NCI-H82 (cell line): ENCODE data around the gene RPL7L1.
"Not testable (repeated sequence)": the region's sequence is repeated elsewhere in the genome, so short reads cannot be mapped to it uniquely, and the experiment has no call there.

Experiments used
- DNase-seq: peaks from one replicate; lab custom pipeline; 2025; lab: John Stamatoyannopoulos, UW

Gene RPL7L1

GRCh38 chr6:42891199-42891722 is 11.8 kb downstream of the RPL7L1 start:
- DNase-seq = no peak

DNA sequence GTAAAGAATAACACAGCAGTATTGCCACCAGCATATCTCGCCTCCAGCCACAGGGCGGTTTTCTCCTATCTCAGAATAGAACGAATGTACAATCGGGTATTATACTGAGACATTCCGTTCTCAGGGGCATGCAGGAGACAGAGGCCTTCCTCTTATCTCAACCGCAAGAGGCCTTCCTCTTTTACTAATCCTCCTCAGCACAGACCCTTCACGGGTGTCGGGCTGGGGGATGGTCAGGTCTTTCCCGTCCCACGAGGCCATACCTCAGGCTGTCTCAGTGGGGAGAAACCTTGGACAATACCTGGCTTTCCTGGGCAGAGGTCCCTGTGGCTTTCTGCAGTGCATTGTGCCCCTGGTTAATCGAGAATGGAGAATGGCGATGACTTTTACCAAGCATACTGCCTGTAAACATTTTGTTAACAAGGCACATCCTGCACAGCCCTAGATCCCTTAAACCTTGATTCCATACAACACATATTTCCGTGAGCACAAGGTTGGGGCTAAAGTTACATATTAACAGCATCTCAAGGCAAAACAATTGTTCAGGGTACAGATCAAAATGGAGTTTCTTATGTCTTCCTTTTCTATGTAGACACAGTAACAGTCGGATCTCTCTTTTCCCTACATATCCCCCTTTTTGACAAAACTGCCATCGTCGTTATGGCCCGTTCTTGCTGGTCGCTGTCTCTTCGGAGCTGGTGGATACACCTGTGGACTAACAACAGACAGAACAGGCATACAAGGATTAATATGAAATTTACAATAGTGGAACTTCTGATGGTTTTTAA is 14.8 kb downstream of the RPL7L1 start:
- DNase-seq = not testable (repeated sequence)

DNA sequence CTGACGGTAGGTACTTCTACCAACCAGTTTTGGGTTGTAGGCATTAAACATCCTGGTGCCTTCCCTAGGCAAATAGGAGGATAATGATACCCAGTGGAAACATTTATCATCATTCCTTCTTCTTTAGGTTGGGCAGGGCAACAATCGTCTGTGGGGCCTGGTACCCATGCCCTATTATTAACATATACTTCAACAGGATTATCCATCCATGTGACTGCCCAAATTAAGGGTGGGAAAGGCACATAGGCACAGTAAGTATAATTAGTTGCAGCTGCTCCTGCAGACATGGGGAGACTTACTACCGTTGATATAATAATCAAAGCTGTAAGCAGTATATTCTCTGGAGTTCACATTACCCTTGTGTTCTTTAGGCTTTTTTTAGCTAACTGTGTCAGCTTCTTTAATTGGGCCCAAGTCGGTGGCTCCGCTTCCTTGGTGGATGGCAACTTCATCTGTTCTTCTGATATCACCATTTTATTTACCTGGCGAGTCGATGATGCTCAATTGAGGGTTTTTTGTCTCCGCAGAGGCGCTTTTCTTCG is 16.8 kb downstream of the RPL7L1 start:
- peak; percentile 37 for DNase-seq

GRCh38 chr6:42898891-42899361 is 19.5 kb downstream of the RPL7L1 start:
- DNase-seq = peak; percentile 93

DNA sequence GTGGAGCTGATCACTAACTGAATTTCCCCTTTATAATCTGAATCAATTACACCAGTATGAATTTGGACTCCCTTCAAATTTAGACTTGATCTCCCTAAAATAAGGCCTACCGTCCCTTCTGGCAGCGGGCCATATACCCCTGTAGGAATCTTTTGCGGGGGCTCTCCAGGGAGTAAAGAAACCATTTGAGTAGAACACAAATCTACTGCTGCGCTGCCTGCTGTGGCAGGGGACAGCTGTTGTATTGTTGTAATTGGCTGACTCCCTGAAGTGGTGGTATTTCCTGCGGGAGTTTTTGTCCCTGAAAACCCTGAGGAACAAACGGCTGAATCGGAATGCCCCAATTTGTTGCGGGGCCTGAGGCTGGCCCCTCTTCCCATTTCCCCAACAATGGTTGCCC is 20.5 kb downstream of the RPL7L1 start:
- DNase-seq = peak; percentile 62

DNA sequence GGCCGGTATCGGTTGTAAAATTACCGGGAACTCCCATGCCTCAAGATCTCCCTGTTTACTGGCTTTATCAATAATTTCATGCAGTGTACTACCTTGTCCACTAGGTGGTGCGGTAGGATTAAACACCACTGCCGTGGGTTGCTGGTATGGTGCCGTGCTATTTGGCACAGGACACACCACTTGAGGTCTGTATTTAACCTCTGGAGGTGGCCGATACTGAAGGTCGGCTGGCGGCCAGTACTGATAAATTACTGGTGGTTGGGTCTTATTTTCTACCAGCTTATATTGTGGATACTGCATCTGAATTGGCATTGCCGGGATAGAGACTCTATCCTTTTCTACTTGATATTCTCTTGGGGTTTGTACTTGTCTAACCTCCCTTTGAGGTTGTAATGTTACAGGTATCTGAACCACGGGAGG is 22.1 kb downstream of the RPL7L1 start:
- DNase-seq = peak; percentile 94

GRCh38 chr6:42902429-42903263 is 23.2 kb downstream of the RPL7L1 start:
- DNase-seq = peak; percentile 44

DNA sequence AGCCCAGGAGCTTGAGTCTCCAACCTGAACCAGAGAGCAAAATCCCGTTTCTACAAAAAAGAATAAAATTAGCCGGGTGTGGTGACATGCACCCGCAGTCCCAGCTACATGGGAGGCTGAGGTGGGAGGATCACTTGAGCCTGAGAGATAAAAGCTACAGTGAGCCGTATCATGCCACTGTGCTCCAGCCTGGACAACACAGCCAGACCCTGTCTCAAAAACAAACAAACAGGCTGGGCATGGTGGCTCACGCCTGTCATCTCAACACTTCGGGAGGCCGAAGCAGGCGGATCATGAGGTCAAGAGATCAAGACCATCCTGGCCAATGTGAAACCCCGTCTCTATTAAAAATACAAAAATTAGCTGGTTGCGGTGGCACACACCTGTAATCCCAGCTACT is 25.1 kb downstream of the RPL7L1 start:
- DNase-seq = no peak

DNA sequence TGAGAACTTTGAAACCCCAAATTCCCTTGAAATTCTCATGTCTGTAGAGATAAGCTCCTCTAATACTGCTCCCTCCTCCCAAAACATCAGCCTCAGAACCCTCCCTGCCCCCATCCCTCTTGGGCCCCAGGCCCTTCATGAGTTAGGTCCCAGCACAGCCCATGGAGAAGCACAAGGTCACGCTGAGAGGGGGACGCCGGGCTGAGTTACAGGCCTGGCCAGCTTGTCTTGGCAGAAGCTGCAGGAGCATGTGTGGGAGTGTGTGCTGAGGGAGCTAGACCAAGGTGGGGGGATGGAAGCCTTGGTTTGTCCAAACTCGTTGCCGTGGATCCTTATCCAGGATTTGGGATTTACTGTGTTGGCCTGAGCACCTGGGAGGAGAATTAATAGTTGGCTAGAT is 27.9 kb downstream of the RPL7L1 start:
- peak; percentile 82 for DNase-seq

GRCh38 chr6:42909835-42910234 is 30.4 kb downstream of the RPL7L1 start:
- no peak for DNase-seq

DNA sequence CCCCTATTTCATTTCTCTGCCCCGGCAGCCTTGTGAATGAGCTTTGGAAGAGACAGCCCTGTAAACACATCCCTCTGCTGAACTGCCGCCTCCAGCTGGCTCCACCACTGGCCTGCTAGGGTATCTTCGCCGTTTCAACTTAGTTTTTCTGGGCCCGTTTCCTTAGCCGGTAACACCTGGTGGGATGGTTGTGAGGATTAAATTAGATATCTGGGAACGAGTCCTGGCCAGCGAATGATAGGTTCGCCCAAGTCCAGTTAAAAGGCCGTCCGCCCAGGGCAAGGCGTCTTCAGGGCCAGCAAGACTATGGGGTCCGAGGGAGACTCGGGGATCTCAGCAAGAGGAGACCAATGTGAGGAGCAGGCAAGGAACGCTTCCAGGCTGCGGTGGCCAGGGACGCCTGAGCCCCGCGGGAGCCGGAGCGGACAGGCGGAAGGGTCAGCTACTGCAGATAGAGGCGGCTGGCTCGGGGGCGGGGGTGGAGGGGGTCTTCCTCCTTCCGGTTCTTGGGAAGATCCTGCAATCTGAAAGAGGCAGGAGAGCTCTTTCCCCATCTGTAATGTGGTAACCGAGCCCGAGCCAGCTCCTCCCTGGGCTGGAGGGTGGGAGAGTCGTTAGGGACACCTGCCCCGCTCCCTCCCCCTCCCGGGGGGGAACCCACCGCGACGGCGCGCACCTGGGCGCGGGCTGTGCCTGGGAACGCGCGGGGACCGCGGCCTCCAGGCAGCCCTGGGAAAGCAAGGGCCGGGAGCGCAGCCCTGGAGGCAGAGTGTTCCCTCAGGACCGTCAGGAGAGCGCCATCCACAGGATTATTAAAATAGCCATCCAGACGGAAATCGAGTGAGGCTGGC is 32.0 kb downstream of the RPL7L1 start:
- no peak for DNase-seq

DNA sequence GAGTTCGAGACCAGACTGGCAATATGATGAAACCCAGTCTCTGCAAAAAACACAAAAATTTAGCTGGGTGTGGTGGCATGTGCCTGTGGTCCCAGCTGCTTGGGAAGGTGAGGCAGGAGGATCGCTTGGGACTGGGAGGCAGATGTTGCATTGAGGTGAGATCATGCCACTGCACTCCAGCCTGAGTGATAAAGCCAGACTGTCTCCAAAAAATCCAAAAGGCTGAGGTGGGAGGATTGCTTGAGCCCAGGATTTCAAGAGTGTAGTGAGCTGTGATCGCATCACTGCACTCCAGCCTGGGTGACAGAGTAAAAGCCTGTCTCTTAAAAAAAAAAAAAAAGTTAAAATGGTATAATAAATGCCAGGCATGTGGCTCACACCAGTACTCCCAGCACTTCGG is 35.1 kb downstream of the RPL7L1 start:
- DNase-seq = no peak

- DNase-seq = no peak
Measured at GRCh38 chr6:42915732-42916131, 36.3 kb downstream of the RPL7L1 start, which contains the start of gene PTCRA. Gene PTCRA, plus strand, starts transcription at chr6:42916053. Its CDS starts 17 bp downstream, at chr6:42916070.

DNA sequence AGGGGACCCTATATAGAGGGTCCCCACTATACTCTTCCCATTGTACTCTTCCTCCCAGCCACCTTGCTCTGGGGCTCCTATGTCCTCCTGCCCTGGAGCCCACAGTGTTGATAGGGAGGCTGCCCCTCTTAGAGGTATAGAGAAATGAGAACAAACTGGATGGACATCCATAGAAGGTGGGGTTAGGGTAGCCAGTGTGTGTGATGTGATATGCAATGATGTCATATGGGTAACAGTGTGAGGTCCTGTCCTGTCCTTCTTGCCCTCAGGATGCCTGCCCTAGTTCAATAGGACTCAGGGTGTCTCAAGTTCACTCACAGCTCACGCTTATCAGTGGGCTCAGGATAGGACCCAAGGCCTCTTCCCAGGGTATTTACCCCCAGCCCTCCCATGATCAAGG is 36.9 kb downstream of the RPL7L1 start:
- DNase-seq = no peak

- DNase-seq = no peak
Measured at GRCh38 chr6:42921801-42922200, 42.4 kb downstream of the RPL7L1 start.

DNA sequence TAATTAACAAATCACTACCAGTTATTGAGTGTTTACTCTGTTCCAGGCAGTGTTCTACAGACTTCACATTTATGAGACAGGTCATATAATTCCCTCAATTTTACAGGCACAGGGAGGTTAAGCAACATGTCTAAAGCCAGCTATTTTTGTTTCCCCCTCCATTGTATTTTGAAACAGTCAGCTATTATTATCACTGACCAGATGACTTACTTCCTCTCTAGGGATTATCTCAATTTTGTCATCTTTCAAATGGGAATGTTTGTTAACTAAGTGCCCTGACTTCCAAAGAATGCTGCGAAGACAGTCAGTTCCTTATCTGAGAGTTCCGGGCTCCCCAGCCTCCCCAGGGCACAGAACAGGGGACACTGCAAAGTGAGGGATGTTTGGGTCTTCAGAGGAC is 44.2 kb downstream of the RPL7L1 start:
- DNase-seq = no peak

- no peak for DNase-seq
Measured at GRCh38 chr6:42925248-42925857, 45.9 kb downstream of the RPL7L1 start.

DNA sequence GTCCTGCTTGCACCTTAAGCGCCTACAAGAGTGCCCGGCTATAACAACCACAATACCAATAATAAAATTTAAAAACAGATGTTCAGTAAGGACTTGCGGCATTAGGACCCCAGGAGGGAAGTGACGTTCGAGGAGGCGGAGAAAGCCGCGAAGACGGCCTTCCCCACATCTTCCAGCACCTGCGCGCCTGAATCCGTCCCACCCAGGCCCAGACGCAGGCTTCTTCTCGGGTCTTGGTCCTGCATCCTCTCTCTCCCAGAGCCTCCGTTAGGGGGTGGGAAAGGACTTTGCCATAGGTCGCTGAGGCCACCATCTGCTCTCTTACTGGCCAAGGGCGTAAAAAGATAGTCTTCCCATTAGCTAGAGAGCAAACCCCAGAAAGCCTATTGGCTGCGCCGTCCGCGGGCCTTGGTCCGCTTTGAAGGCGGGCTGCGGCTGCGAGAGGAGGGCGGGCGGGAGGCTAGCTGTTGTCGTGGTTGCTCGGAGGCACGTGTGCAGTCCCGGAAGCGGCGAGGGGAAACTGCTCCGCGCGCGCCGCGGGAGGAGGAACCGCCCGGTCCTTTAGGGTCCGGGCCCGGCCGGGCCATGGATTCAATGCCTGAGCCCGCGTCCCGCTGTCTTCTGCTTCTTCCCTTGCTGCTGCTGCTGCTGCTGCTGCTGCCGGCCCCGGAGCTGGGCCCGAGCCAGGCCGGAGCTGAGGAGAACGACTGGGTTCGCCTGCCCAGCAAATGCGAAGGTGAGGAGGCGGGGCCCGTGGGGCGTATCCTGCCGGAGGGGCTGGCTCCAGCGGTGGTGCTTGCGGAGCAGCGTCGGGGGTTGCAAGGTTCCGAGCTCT is 49.8 kb downstream of the RPL7L1 start, which contains the start of gene CNPY3:
TSS of gene CNPY3 (plus strand) at position 495 of the 835 bp plus-strand sequence. CDS start at position 586, 91 bp downstream.
- DNase-seq = peak; percentile 100

DNA sequence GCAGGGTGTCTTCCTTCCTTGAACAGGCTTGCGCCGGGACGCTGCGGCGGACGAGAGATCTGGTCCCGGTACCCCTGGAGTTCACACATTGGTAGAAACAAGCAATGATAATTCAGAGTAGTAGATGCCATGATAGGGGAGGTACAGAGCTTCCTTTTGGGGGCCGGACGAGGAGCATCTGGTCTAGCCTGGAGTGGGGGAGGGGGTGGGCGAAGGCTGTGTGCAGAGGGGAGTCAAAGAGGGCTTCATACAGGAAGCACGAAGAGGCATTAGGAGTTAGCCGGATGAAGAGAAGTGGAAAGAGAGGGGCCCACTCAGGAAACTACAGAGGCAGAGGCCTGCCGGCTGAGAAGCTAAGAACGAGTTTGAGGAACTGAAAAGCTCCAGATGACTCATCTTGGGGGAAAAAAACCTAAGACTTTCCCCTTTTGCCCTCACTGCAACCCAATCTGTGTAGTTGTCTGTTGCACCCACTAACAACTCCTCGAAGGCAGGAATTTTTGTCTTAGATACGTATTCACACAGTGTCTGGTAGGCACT is 50.5 kb downstream of the RPL7L1 start:
- peak; percentile 87 for DNase-seq

GRCh38 chr6:42932412-42932811 is 53.0 kb downstream of the RPL7L1 start:
- no peak for DNase-seq
